Trophoblast cell (in vitro differentiated cells and primary cell): ENCODE measurements around the gene FEZF2.

Source experiments
- DNase-seq, 2 donors: peaks; one replicate each; pipeline ENCODE4 v3.0.0-alpha.2; 2016
- H2AFZ ChIP-seq: 2 replicates; pipeline ENCODE4 v1.6.1; 2013; ENCODE audit warnings: low read length, moderate library complexity, mild to moderate bottlenecking; ENCODE audit not compliant: insufficient read depth, poor library complexity
- H2AK5ac ChIP-seq: 2 replicates; pipeline ENCODE4 v1.6.1; 2013; ENCODE audit warnings: mild to moderate bottlenecking, low read length
- H2BK120ac ChIP-seq: 2 replicates; pipeline ENCODE4 v1.6.1; 2013; ENCODE audit warnings: low read length, mild to moderate bottlenecking, moderate library complexity; ENCODE audit not compliant: insufficient read depth, poor library complexity
- H2BK12ac ChIP-seq: 2 replicates; pipeline ENCODE4 v1.6.1; 2013; ENCODE audit warnings: mild to moderate bottlenecking, low read length, moderate library complexity
- H2BK5ac ChIP-seq: 2 replicates; pipeline ENCODE4 v1.6.1; 2013; ENCODE audit warnings: low read length, low read depth, moderate library complexity, mild to moderate bottlenecking; ENCODE audit not compliant: poor library complexity
- H3K14ac ChIP-seq: 2 replicates; pipeline ENCODE4 v1.6.1; 2013; ENCODE audit warnings: mild to moderate bottlenecking, low read length
- H3K18ac ChIP-seq: 2 replicates; pipeline ENCODE4 v1.6.1; 2013; ENCODE audit warnings: mild to moderate bottlenecking, low read length
- H3K23ac ChIP-seq: 2 replicates; pipeline ENCODE4 v1.6.1; 2013; ENCODE audit warnings: low read length
- H3K27ac ChIP-seq: 2 replicates; pipeline ENCODE4 v1.5.1; 2013; ENCODE audit warnings: low read depth, mild to moderate bottlenecking, inconsistent platforms, low read length, moderate library complexity
- H3K27me3 ChIP-seq: 2 replicates; pipeline ENCODE4 v1.6.1; 2013; ENCODE audit warnings: inconsistent platforms, mild to moderate bottlenecking, low read length, moderate library complexity; ENCODE audit not compliant: insufficient read depth
- H3K36me3 ChIP-seq, 2 experiments: 1 replicate in 1 of 2; 2 replicates in 1 of 2; pipeline ENCODE4 v1.6.1; 2013; ENCODE audit warnings: low read length in 2 of 2, mild to moderate bottlenecking in 2 of 2, moderate library complexity in 1 of 2; ENCODE audit not compliant: insufficient read depth in 2 of 2, control insufficient read depth in 1 of 2
- H3K4ac ChIP-seq: 2 replicates; pipeline ENCODE4 v1.6.1; 2013; ENCODE audit warnings: low read depth, mild to moderate bottlenecking, low read length, moderate library complexity
- H3K4me1 ChIP-seq, 2 experiments: 1 replicate in 1 of 2; 2 replicates in 1 of 2; pipeline ENCODE4 v1.6.1; 2013; ENCODE audit warnings: low read length in 2 of 2, mild to moderate bottlenecking in 2 of 2, moderate library complexity in 1 of 2; ENCODE audit not compliant: insufficient read depth in 2 of 2, control insufficient read depth in 1 of 2
- H3K4me2 ChIP-seq: 2 replicates; pipeline ENCODE4 v1.6.1; 2013; ENCODE audit warnings: inconsistent platforms, mild to moderate bottlenecking, low read length, moderate library complexity
- H3K4me3 ChIP-seq: 2 replicates; pipeline ENCODE4 v1.5.1; 2013; ENCODE audit warnings: mild to moderate bottlenecking, low read depth, low read length, inconsistent platforms
- H3K79me1 ChIP-seq: one replicate; pipeline ENCODE4 v1.6.1; 2013; ENCODE audit warnings: low read length
- H3K79me2 ChIP-seq: 2 replicates; pipeline ENCODE4 v1.6.1; 2013; ENCODE audit warnings: low read length, mild to moderate bottlenecking; ENCODE audit not compliant: control insufficient read depth, insufficient read depth, poor library complexity
- H3K9ac ChIP-seq: 2 replicates; pipeline ENCODE4 v1.6.1; 2013; ENCODE audit warnings: mild to moderate bottlenecking, low read length
- H3K9me3 ChIP-seq: 2 replicates; pipeline ENCODE4 v1.6.1; 2013; ENCODE audit warnings: low read depth, mild to moderate bottlenecking, control low read depth, inconsistent platforms, low read length; ENCODE audit not compliant: insufficient read depth
- H4K12ac ChIP-seq: 2 replicates; pipeline ENCODE4 v1.6.1; 2013; ENCODE audit warnings: low read depth, mild to moderate bottlenecking, low read length, moderate library complexity
- H4K8ac ChIP-seq: 2 replicates; pipeline ENCODE4 v1.6.1; 2013; ENCODE audit warnings: low read depth, mild to moderate bottlenecking, low read length, moderate library complexity
- H4K91ac ChIP-seq: one replicate; pipeline ENCODE4 v1.6.1; 2013; ENCODE audit warnings: low read depth, mild to moderate bottlenecking, low read length, moderate library complexity
- WGBS: extraction: QIAGEN DNeasy Blood & Tissue Kit; methylation state at CpG from one replicate; pipeline ENCODE4 v1.1.7; 2013; ENCODE audit warnings: missing lambda C conversion rate; ENCODE audit not compliant: insufficient read length, insufficient coverage; ENCODE audit errors: extremely low coverage; 5-methylcytosine and 5-hydroxymethylcytosine counted together

Gene FEZF2

DNA sequence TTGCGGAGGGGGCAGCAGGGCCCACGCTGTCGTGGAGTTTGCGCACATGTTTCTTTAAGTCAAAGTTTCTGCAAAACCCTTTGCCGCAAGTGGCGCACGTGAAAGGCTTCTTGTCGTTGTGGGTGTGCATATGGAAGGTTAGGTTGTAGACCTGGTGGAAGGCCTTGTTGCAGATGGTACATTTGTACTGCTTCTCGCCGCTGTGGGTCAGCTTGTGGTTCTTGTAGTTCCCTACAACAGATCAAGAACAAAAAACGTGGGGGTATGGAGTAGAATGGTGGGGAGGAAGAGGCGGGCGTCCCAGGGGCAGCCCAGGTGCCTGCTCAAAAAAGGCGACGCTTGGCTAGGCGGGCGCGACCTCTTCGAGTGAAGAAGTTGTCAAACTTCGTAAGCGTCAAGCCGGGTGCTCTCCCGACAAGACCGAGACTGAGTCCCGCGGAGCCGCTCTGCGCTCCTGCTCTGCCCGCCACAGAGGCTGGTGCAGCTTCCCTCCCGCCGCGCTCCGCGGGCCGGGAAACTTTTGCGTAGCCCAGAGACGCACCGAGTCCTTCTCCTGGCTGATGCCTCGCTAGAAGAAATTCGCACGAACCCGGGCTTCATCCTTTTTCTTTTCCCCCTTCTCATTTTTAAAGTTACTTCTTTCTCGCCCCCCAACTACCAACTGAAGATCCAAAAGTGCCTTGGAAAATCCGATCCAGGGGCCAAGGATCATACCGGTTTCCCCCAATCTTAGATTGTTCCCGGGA lies 3.1 kb downstream of the FEZF2 start:
- Histone ChIP-seq H3K4me3 (no peak overlapping the region), H2BK120ac (no peak overlapping the region), H3K4me1 (peaks cover 9% of the 10 kb centered on the region in 2 experiments), H2BK12ac (no peak overlapping the region), H3K9ac (no peak overlapping the region), H2AK5ac (no peak overlapping the region), H3K14ac (no peak overlapping the region), H3K79me1 (no peaks in the 10 kb centered on the region), H3K18ac (no peak overlapping the region), H3K4me2 (no peak overlapping the region), H4K8ac (no peak overlapping the region), H4K12ac (no peak overlapping the region), H2BK5ac (no peak overlapping the region), H3K9me3 (peaks cover 1% of the 10 kb centered on the region), H3K79me2 (no peaks in the 10 kb centered on the region), H3K23ac (no peak overlapping the region), H3K27ac (no peak overlapping the region), H2AFZ (no peak overlapping the region), H3K4ac (no peak overlapping the region), H4K91ac (no peak overlapping the region), H3K27me3 (peaks cover 96% of the 10 kb centered on the region), H3K36me3 (no peaks in the 10 kb centered on the region)
- DNase-seq = no peak
- WGBS = no CpG with 5 or more reads among the region's 46 CpGs

DNA sequence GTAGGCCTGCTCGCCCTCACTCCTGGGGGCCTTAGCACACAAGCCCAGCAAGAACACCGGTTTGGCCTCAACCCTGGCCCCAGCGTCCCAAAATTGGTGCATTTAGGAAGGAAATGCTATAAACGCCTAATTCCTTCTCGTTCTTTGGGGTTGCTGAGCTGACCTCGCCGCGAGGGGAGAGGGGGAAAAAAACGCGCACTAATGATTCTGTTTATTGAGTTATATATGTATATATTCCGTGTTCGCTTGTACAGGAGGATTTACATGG lies 3.9 kb downstream of the FEZF2 start:
- no peaks in the 10 kb centered on the region for H3K79me2 ChIP-seq
- no peak overlapping the region for H4K91ac ChIP-seq
- no peaks in the 10 kb centered on the region for H3K36me3 ChIP-seq
- no peak overlapping the region for H3K9ac ChIP-seq
- H3K79me1 ChIP-seq = no peaks in the 10 kb centered on the region
- H3K27me3 ChIP-seq = peaks cover 95% of the 10 kb centered on the region
- H3K4ac ChIP-seq = no peak overlapping the region
- H2BK5ac ChIP-seq = no peak overlapping the region
- H2AFZ ChIP-seq = no peak overlapping the region
- H3K9me3 ChIP-seq = peaks cover 1% of the 10 kb centered on the region
- DNase-seq = no peak
- no peak overlapping the region for H3K18ac ChIP-seq
- H3K27ac ChIP-seq = no peak overlapping the region
- H4K8ac ChIP-seq = no peak overlapping the region
- H3K4me1 ChIP-seq = peaks cover 9% of the 10 kb centered on the region in 2 experiments
- H2AK5ac ChIP-seq = no peak overlapping the region
- H3K14ac ChIP-seq = no peak overlapping the region
- no peak overlapping the region for H3K4me3 ChIP-seq
- no peak overlapping the region for H3K23ac ChIP-seq
- H2BK120ac ChIP-seq = no peak overlapping the region
- no peak overlapping the region for H4K12ac ChIP-seq
- H2BK12ac ChIP-seq = no peak overlapping the region
- H3K4me2 ChIP-seq = peak overlapping the region; percentile 52
- no CpG with 5 or more reads among the region's 12 CpGs for WGBS

- no peaks in the 10 kb centered on the region for H3K79me2 ChIP-seq
- H4K12ac ChIP-seq = no peak overlapping the region
- H2BK120ac ChIP-seq = no peak overlapping the region
- H4K91ac ChIP-seq = no peak overlapping the region
- peaks cover 9% of the 10 kb centered on the region in 2 experiments for H3K4me1 ChIP-seq
- H3K14ac ChIP-seq = no peak overlapping the region
- H3K18ac ChIP-seq = no peak overlapping the region
- H3K27me3 ChIP-seq = peaks cover 90% of the 10 kb centered on the region
- H2BK5ac ChIP-seq = no peak overlapping the region
- peaks cover 1% of the 10 kb centered on the region for H3K9me3 ChIP-seq
- no peak overlapping the region for H2AFZ ChIP-seq
- H4K8ac ChIP-seq = no peak overlapping the region
- H3K79me1 ChIP-seq = no peaks in the 10 kb centered on the region
- H3K4ac ChIP-seq = no peak overlapping the region
- no peak overlapping the region for H3K9ac ChIP-seq
- H3K36me3 ChIP-seq = no peaks in the 10 kb centered on the region
- H2AK5ac ChIP-seq = no peak overlapping the region
- WGBS = no CpG with 5 or more reads among the region's 58 CpGs
- H2BK12ac ChIP-seq = no peak overlapping the region
- H3K4me2 ChIP-seq = peak overlapping the region; percentile 52
- no peak overlapping the region for H3K4me3 ChIP-seq
- H3K27ac ChIP-seq = no peak overlapping the region
- no peak overlapping the region for H3K23ac ChIP-seq
- DNase-seq = no peak
Measured at GRCh38 chr3:62368705-62369475, 4.5 kb downstream of the FEZF2 start.

- no peak overlapping the region for H3K4me3 ChIP-seq
- H3K23ac ChIP-seq = peak overlapping the region; percentile 35
- H2AK5ac ChIP-seq = no peak overlapping the region
- H3K27ac ChIP-seq = no peak overlapping the region
- DNase-seq = no peak
- H3K4ac ChIP-seq = no peak overlapping the region
- H3K79me1 ChIP-seq = no peaks in the 10 kb centered on the region
- no peak overlapping the region for H4K8ac ChIP-seq
- H3K27me3 ChIP-seq = peaks cover 84% of the 10 kb centered on the region
- H3K4me1 ChIP-seq = peaks cover 9% of the 10 kb centered on the region in 2 experiments
- H2BK5ac ChIP-seq = no peak overlapping the region
- H2AFZ ChIP-seq = no peak overlapping the region
- no CpG with 5 or more reads among the region's 19 CpGs for WGBS
- H3K9me3 ChIP-seq = peaks cover 1% of the 10 kb centered on the region
- H3K4me2 ChIP-seq = no peak overlapping the region
- H3K9ac ChIP-seq = no peak overlapping the region
- H2BK120ac ChIP-seq = no peak overlapping the region
- no peak overlapping the region for H4K91ac ChIP-seq
- no peaks in the 10 kb centered on the region for H3K79me2 ChIP-seq
- no peak overlapping the region for H4K12ac ChIP-seq
- H3K18ac ChIP-seq = no peak overlapping the region
- H3K14ac ChIP-seq = no peak overlapping the region
- no peaks in the 10 kb centered on the region for H3K36me3 ChIP-seq
- H2BK12ac ChIP-seq = no peak overlapping the region
Measured at GRCh38 chr3:62368290-62368704, 5.1 kb downstream of the FEZF2 start.
